ENCODE measurements around the gene GOLGA8J.
"Not testable (repeated sequence)": the region's sequence is repeated elsewhere in the genome, so short reads cannot be mapped to it uniquely, and the experiment has no call there.

The GOLGA8J gene

GRCh38 chr15:30082655-30083054 is at the start of gene GOLGA8J:
Gene GOLGA8J, plus strand, starts transcription at chr15:30082955. Its CDS starts 98 bp downstream, at chr15:30083053.
- DNase-seq, result not testable (repeated sequence)

- no peak for DNase-seq
Observed at GRCh38 chr15:30033211-30033610, 49.5 kb upstream of the GOLGA8J start.

GRCh38 chr15:30033763-30034162 is 49.0 kb upstream of the GOLGA8J start:
- DNase-seq, result no peak

- no peak for DNase-seq
Observed at GRCh38 chr15:30036036-30036703, 46.6 kb upstream of the GOLGA8J start.

GRCh38 chr15:30038667-30039523 is 43.9 kb upstream of the GOLGA8J start:
- DNase-seq, result no peak

- no peak for DNase-seq
Observed at GRCh38 chr15:30041868-30042267, 40.9 kb upstream of the GOLGA8J start.

GRCh38 chr15:30042556-30042955 is 40.2 kb upstream of the GOLGA8J start:
- no peak for DNase-seq

GRCh38 chr15:30043211-30043655 is 39.5 kb upstream of the GOLGA8J start:
- DNase-seq, result no peak

GRCh38 chr15:30044377-30044776 is 38.4 kb upstream of the GOLGA8J start:
- no peak for DNase-seq

GRCh38 chr15:30044826-30045225 is 37.9 kb upstream of the GOLGA8J start:
- not testable (repeated sequence) for DNase-seq

- not testable (repeated sequence) for DNase-seq
Observed at GRCh38 chr15:30045248-30046041, 37.3 kb upstream of the GOLGA8J start.

- DNase-seq, result no peak
Observed at GRCh38 chr15:30046430-30046829, 36.3 kb upstream of the GOLGA8J start.

- no peak for DNase-seq
Observed at GRCh38 chr15:30055604-30056003, 27.2 kb upstream of the GOLGA8J start.

GRCh38 chr15:30056166-30056565 is 26.6 kb upstream of the GOLGA8J start:
- DNase-seq, result no peak

- DNase-seq, result no peak
Observed at GRCh38 chr15:30059771-30060170, 23.0 kb upstream of the GOLGA8J start.

- no peak for DNase-seq
Observed at GRCh38 chr15:30062881-30063280, 19.9 kb upstream of the GOLGA8J start.

- no peak for DNase-seq
Observed at GRCh38 chr15:30063835-30064546, 18.8 kb upstream of the GOLGA8J start.

- DNase-seq, result no peak
Observed at GRCh38 chr15:30065025-30065801, 17.5 kb upstream of the GOLGA8J start.

- no peak for DNase-seq
Observed at GRCh38 chr15:30068326-30068725, 14.4 kb upstream of the GOLGA8J start.

GRCh38 chr15:30072630-30073029 is 10.1 kb upstream of the GOLGA8J start:
- DNase-seq, result no peak

GRCh38 chr15:30073915-30074314 is 8.8 kb upstream of the GOLGA8J start:
- no peak for DNase-seq

GRCh38 chr15:30080816-30081215 is 1.9 kb upstream of the GOLGA8J start:
- DNase-seq, result not testable (repeated sequence)

Data from activated T-cell treated with anti-CD3 and anti-CD28 coated beads, Interleukin-2, amount 50 U/mL, for 48 hours (primary cell).